HG03135 (cell line): ENCODE results near the gene ARF3.
A peak's percentile ranks its signal among the peaks of the same experiment; 100 is the strongest.

ENCODE experiments used
- ATAC-seq: cut with Tn5 transposase; IDR thresholded peaks from one replicate; pipeline ENCODE4 v1.9.1; 2021; ENCODE audit warnings: mild to moderate bottlenecking, moderate library complexity; ENCODE audit not compliant: unreplicated experiment

The ARF3 gene

GRCh38 chr12:48967991-48968390, 10.7 kb upstream of the ARF3 start:
- no peak for ATAC-seq

GRCh38 chr12:48966177-48966895, 9.0 kb upstream of the ARF3 start:
- ATAC-seq = no peak

DNA sequence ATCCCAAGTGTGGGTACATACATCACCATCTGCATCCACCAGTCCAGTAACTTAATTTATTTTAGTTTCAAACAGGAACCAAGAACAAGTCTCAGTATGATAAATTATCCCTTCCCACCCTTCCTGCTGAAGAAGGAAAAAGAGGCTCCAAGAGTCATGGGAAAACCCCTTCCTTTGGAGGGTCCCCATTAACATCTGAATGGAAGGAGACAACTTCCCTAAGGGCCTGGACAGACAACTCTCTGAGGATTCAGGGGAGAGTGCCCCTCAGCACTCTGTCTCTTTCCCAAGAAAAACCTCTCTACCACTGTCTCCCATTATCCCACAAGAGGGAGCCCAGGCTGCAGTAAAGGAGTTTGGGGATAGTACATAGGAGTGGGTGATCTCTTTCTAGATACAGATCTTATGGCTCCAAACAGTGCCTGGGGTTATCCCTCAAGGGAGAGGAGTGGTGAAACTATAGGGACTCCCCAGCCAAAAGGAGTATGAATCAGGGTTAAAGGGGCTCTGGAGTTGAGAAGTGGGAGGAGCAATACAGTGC, 8.1 kb upstream of the ARF3 start:
- ATAC-seq = no peak

- ATAC-seq = no peak
These were observed 4.5 kb upstream of the ARF3 start for GRCh38 chr12:48961801-48962200.

DNA sequence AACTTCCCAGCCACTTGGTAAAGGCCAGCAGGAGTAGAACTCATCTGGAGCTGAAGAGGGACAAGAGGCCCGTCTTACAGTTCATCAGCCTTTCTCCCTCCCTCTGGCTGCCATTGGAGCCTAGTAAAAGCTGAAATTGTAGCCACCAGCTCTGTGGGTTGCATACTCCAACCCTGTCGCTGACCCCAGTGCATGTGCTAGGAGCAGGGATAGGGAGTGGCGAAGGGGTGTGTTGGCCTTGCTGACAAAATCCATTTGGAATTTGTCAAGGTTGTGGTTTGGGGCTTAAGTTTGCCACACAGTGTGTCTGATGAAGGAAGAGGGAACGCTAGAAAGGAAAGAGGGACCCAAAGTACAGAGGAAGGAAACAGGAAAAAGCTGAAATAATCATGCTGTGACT, 4.0 kb upstream of the ARF3 start:
- no peak for ATAC-seq

GRCh38 chr12:48960834-48961233, 3.5 kb upstream of the ARF3 start:
- no peak for ATAC-seq

- no peak for ATAC-seq
These were observed 732 bp upstream of the ARF3 start for GRCh38 chr12:48958049-48958388.

DNA sequence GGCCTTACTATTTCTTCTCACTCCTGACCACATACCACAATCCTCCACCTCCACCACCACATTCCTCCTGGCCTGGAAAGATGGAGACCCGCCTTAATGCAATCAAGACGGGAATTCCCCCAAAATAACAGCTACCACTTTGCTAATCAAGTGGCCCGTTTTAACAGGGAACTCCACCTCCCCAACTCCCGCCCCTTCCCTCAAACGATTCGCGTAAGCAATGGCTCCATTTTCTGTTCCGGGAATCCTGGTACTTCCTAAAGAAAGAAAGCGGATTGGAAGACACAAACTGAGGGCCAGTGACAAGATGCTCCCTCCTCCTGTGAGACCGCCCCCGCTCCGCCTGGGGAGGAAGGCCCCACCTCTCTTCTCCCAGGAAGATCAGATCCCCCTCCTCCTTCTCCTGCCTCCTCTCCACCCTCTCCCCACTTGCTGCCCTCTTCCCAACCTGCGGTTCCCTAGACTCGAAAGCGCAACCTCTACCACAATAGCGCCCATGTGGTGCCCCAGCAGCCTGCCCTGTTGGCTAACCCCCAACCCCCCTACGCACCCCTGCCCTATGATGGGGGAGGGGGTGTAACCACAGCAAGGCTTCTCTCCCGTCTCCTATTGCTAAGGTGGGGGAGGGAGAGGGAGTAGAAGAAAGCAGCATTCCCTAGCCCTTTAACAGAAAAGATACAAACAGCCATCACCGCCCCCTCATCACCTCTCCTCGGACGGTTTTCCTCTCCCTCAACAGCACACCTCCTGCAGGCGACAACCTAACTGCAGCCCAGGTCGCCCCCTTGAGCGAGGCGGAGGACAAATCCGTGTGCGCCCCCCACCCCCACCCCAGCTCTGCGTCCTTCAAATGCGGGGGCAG, 777 bp downstream of the ARF3 start:
- ATAC-seq = peak; percentile 20

DNA sequence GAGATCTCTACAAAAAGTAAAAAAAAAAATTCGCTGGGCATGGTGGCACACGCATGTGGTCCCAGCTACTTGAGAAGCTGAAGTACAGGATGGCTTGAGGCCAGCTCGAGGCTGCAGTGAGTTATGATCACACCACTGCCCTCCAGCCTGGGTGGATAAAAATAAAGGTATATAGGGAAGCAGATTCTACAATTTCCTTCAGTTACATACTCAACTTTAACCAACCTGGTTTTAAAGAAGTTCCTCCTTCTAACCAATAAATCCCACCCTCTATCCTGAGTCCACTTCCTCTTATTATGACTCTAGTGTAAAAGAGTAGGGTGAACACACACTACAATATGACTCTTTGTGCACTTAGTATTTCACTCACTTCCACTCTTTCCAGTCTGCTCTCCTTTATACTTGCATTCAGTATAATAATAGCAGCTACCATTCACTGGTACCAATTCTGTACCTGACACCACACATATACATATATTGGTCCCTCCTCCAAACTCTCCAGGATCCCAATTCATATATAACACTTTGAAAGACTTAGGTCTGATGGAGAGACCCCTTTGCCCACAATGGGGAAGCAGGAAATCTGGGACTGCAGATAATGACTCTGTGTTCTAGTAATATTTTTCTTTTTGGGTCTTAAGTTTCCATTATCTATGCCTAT, 2.3 kb downstream of the ARF3 start:
- ATAC-seq = no peak

GRCh38 chr12:48954061-48954460, 3.2 kb downstream of the ARF3 start:
- no peak for ATAC-seq

- no peak for ATAC-seq
These were observed 4.6 kb downstream of the ARF3 start for GRCh38 chr12:48952691-48953090.

GRCh38 chr12:48947727-48948126, 9.6 kb downstream of the ARF3 start:
- no peak for ATAC-seq

DNA sequence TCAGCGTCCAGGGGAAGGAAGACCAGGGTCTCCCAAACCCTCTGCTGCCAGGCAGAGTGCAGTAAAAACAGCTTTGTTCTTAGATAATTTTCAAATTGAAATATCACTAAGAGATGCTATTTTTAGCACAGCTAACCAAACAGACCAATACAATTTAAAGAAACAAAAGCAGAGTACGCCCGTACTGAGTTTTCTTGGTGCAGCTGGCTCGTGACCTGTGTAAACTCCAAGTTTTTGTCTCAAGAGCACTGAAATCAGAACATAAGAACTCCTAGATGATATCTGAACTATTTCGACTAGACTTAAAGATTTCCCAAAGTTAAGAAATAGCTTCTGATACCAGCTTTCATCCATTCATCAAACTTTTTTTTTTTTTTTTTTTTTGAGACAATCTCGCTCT, 10.3 kb downstream of the ARF3 start:
- ATAC-seq = no peak

DNA sequence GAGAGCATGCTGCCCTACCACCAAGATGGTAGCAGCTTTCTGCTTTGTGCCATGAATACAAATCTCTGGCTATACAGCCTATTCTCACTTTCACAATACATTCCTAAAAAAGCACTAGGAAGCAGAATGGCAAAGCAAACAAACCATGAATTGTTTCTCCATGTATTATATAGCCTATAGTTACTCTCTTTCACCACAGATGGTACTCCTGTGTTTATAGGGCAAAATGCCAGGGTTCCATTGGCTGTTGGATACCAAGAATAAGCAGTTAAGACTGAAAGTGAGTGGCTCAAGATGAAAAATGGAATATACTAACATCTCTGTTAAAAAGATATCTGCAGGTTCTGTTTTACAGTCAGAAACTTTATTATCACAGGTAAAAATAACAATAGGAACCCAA, 11.1 kb downstream of the ARF3 start:
- ATAC-seq = no peak

- no peak for ATAC-seq
These were observed 14.1 kb downstream of the ARF3 start for GRCh38 chr12:48943221-48943620.

- no peak for ATAC-seq
These were observed 17.1 kb downstream of the ARF3 start for GRCh38 chr12:48940181-48940580.

DNA sequence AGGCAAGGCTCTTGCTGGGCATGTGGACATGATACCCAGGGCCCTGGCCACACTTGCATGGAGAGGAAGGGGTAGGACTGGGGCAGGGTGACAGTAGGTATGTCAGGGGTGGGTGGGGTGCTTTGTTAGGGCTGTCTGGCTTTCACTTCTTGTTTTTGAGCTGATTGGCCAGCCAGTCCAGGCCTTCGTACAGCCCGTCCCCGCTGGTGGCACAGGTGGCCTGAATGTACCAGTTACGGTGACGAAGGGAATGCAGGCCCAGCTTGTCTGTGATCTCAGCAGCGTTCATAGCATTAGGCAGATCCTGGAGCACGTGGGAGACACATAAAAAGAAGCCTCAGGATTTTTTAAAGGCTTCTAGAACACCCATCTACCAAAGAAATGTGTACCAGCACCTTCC, 18.5 kb downstream of the ARF3 start:
- no peak for ATAC-seq

GRCh38 chr12:48937170-48937569, 20.1 kb downstream of the ARF3 start:
- no peak for ATAC-seq

- ATAC-seq = no peak
These were observed 20.8 kb downstream of the ARF3 start for GRCh38 chr12:48936379-48936979.

DNA sequence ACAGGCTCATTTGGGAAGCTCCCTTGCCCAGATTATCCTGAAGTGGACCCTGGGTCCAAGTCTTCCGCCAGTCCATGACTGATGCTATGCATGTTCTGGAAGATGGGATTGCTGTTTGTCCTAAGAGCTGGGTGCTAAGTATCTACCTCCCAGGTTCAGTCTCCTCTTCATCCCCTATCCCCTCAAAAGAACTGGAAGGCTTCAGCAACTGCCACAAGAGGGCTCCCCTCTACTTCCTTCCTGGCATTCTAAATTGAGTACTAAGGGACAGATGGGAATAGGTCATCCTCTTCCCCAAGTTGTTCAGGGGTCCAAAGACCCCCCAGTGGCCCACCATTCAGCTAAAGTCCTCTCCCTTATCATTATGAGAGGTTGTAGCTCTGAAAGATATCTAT, 23.0 kb downstream of the ARF3 start:
- ATAC-seq = no peak

DNA sequence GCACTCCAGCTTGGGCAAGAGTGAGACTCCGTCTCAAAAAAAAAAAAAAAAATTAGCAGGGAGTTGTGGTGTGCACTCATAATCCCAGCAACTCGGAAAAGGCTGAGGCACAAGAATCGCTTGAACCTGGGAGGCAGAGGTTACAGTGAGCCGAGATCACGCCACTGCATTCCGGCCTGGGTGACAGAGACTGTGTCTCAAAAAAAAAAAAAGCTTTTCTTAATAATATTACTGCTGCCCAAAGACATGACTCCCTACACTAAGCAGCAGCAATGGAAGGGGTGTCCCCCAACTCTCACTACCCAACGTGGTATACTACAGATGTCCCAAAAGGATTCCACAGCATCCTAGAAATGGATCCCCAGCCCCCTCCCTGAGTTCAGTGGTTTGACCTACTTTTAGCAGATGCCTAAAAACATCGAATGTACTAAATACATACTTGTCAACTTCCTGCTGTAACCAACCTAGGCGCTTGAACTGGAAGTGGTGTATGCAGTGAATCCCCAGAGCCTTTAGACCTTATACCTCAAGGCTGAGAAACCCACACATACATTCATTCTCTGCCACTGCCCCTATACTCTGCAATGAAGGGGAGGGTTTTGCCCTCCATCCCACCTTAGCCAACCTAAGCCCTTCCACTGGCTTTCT, 23.5 kb downstream of the ARF3 start:
- ATAC-seq = no peak
